SIG-M5 treated with dmso at 0.1 percent for 504 hours (cell line): ENCODE measurements around the gene WASF3.

Experiments
- DNase-seq: peaks from one replicate; lab custom pipeline; 2025; ENCODE audit not compliant: unreplicated experiment; lab: John Stamatoyannopoulos, UW

WASF3 gene

GRCh38 chr13:26589754-26590153, 32.3 kb downstream of the WASF3 start:
- peak; percentile 6 for DNase-seq

GRCh38 chr13:26590379-26590778, 32.9 kb downstream of the WASF3 start:
- DNase-seq = no peak

GRCh38 chr13:26590951-26591350, 33.5 kb downstream of the WASF3 start:
- DNase-seq = no peak

- DNase-seq = no peak
Measured at GRCh38 chr13:26591672-26592071, 34.2 kb downstream of the WASF3 start.

GRCh38 chr13:26593661-26594060, 36.2 kb downstream of the WASF3 start:
- no peak for DNase-seq

GRCh38 chr13:26594363-26594762, 36.9 kb downstream of the WASF3 start:
- DNase-seq = no peak

- no peak for DNase-seq
Measured at GRCh38 chr13:26596458-26596857, 39.0 kb downstream of the WASF3 start.

- DNase-seq = no peak
Measured at GRCh38 chr13:26599403-26599802, 41.9 kb downstream of the WASF3 start.

- no peak for DNase-seq
Measured at GRCh38 chr13:26599860-26600259, 42.4 kb downstream of the WASF3 start.

- no peak for DNase-seq
Measured at GRCh38 chr13:26600343-26600742, 42.9 kb downstream of the WASF3 start.

GRCh38 chr13:26601669-26602068, 44.2 kb downstream of the WASF3 start:
- peak; percentile 84 for DNase-seq

- DNase-seq = no peak
Measured at GRCh38 chr13:26602783-26603182, 45.3 kb downstream of the WASF3 start.

- no peak for DNase-seq
Measured at GRCh38 chr13:26604784-26605545, 47.5 kb downstream of the WASF3 start.

- no peak for DNase-seq
Measured at GRCh38 chr13:26605845-26606244, 48.4 kb downstream of the WASF3 start.

- no peak for DNase-seq
Measured at GRCh38 chr13:26606631-26607030, 49.1 kb downstream of the WASF3 start.

GRCh38 chr13:26614721-26615120, 57.2 kb downstream of the WASF3 start:
- no peak for DNase-seq

- no peak for DNase-seq
Measured at GRCh38 chr13:26616126-26616525, 58.6 kb downstream of the WASF3 start.

GRCh38 chr13:26618726-26619125, 61.2 kb downstream of the WASF3 start:
- no peak for DNase-seq

- no peak for DNase-seq
Measured at GRCh38 chr13:26619358-26619757, 61.9 kb downstream of the WASF3 start.

- no peak for DNase-seq
Measured at GRCh38 chr13:26621731-26622401, 64.4 kb downstream of the WASF3 start.

- no peak for DNase-seq
Measured at GRCh38 chr13:26623125-26623524, 65.6 kb downstream of the WASF3 start.

GRCh38 chr13:26624572-26624971, 67.1 kb downstream of the WASF3 start:
- no peak for DNase-seq

GRCh38 chr13:26626271-26626670, 68.8 kb downstream of the WASF3 start:
- no peak for DNase-seq
